B cell (primary cell): ENCODE results near the gene CRYBG2. TPM values are rescaled to one million over a fixed set of nuclear protein-coding genes. Genes with fewer than 3 reads are reported as not detected.

ENCODE experiments used
- ATAC-seq: fragments of 200-7000 bp; cut with Tn5 transposase; one replicate; pipeline ENCODE4 v1.10.0; 2021; ENCODE audit warnings: low read depth, mild to moderate bottlenecking, moderate number of reproducible peaks, moderate library complexity
- CTCF ChIA-PET: fragments of 350-600 bp; sonication (Branson Sonifier 250); formaldehyde crosslinking; loops from one replicate; lab custom pipeline; 2021; ENCODE audit warnings: antibody characterized with exemption, inconsistent platforms; lab: Charles Lee
- POLR2A ChIA-PET: fragments of 350-600 bp; sonication (Branson Sonifier 250); formaldehyde crosslinking; loops from one replicate; lab custom pipeline; 2021; ENCODE audit warnings: antibody characterized with exemption; lab: Charles Lee
- DNase-seq: peaks from one replicate; pipeline ENCODE4 v3.0.0; 2013
- H2AFZ ChIP-seq: 2 replicates; pipeline ENCODE4 v1.6.1; 2012; ENCODE audit warnings: mild to moderate bottlenecking, low read depth, low read length; ENCODE audit not compliant: insufficient read depth, poor library complexity, severe bottlenecking
- H3K27ac ChIP-seq, 2 donors: 1 replicate in 1 of 2; 2 replicates in 1 of 2; pipeline ENCODE4 v1.5.1; 2012 to 2013; ENCODE audit warnings: low read length in 2 of 2, mild to moderate bottlenecking in 2 of 2, moderate library complexity in 1 of 2
- H3K27me3 ChIP-seq, 4 experiments: fragments of 200-600 bp in 1 of 4; sonication (generic) in 1 of 4; replicated peaks in 1 of 4; 1 replicate in 2 of 4; 2 replicates in 2 of 4; pipeline versions ENCODE4 v1.6.1 to v1.7.0; 2013 to 2016; ENCODE audit warnings: low read length in 3 of 4, mild to moderate bottlenecking in 2 of 4, mixed read lengths in 1 of 4, moderate library complexity in 1 of 4; ENCODE audit not compliant: insufficient read depth in 4 of 4, control insufficient read depth in 3 of 4; ENCODE audit errors: control extremely low read depth in 1 of 4
- H3K36me3 ChIP-seq, 2 experiments: replicated peaks in 1 of 2; 1 replicate in 1 of 2; 2 replicates in 1 of 2; pipeline versions ENCODE4 v1.6.1 to v1.7.1; 2013; ENCODE audit warnings: low read length in 1 of 2; ENCODE audit not compliant: insufficient read depth in 2 of 2, control insufficient read depth in 1 of 2; ENCODE audit errors: control extremely low read depth in 1 of 2, extremely low read depth in 1 of 2
- H3K4me1 ChIP-seq, 2 donors: fragments of 200-600 bp in 1 of 2; sonication (generic) in 1 of 2; 1 replicate in 1 of 2; 2 replicates in 1 of 2; pipeline versions ENCODE4 v1.5.1 to v1.6.1; 2013 to 2017; ENCODE audit warnings: low read length in 2 of 2; ENCODE audit not compliant: control insufficient read depth in 2 of 2, insufficient read depth in 2 of 2
- H3K4me2 ChIP-seq: replicated peaks from 2 replicates; pipeline ENCODE3; 2012; ENCODE audit warnings: mild to moderate bottlenecking, low read depth, low read length; ENCODE audit not compliant: poor library complexity, severe bottlenecking
- H3K4me3 ChIP-seq, 5 experiments: fragments of 200-600 bp in 1 of 5; sonication (generic) in 1 of 5; 1 replicate in 3 of 5; 2 replicates in 2 of 5; pipeline versions ENCODE4 v1.5.1 to v1.7.0; 2011 to 2016; ENCODE audit warnings: low read length in 4 of 5, mild to moderate bottlenecking in 4 of 5, low read depth in 2 of 5, control low read depth in 1 of 5, moderate library complexity in 1 of 5; ENCODE audit not compliant: insufficient read depth in 1 of 5; ENCODE audit errors: control extremely low read depth in 1 of 5, extremely low read depth in 1 of 5
- H3K79me2 ChIP-seq: fragments of 200-600 bp; sonication (generic); one replicate; pipeline ENCODE4 v1.6.0; 2016; ENCODE audit warnings: low read length; ENCODE audit not compliant: control insufficient read depth, insufficient read depth
- H3K9ac ChIP-seq: fragments of 200-600 bp; sonication (generic); 2 replicates; pipeline ENCODE4 v1.6.1; 2017; ENCODE audit warnings: mild to moderate bottlenecking, low read length, moderate library complexity
- H3K9me3 ChIP-seq, 3 donors: one replicate each; pipeline versions ENCODE4 v1.6.1 to v1.7.1; 2013; ENCODE audit warnings: low read length in 2 of 3; ENCODE audit not compliant: control insufficient read depth in 2 of 3, insufficient read depth in 1 of 3; ENCODE audit errors: control extremely low read depth in 1 of 3
- H4K20me1 ChIP-seq: 2 replicates; pipeline ENCODE4 v1.6.0; 2012; ENCODE audit warnings: mild to moderate bottlenecking, low read length; ENCODE audit not compliant: insufficient read depth, control insufficient read depth, poor library complexity, severe bottlenecking
- H3K27ac Mint-ChIP-seq: one replicate; pipeline ENCODE4 v1.8.0; 2021; ENCODE audit warnings: mixed read lengths
- H3K27me3 Mint-ChIP-seq: one replicate; pipeline ENCODE4 v1.8.0; 2021; ENCODE audit warnings: mixed read lengths
- H3K4me1 Mint-ChIP-seq: one replicate; pipeline ENCODE4 v1.8.0; 2021; ENCODE audit warnings: mixed read lengths
- H3K4me3 Mint-ChIP-seq: one replicate; pipeline ENCODE4 v1.8.0; 2021; ENCODE audit warnings: mixed read lengths
- H3K9me3 Mint-ChIP-seq: one replicate; pipeline ENCODE4 v1.8.0; 2022; ENCODE audit warnings: mixed read lengths; ENCODE audit not compliant: insufficient read depth
- CTCF ChIP-seq: fragments of 200-600 bp; IDR thresholded peaks from one replicate; pipeline ENCODE4 v1.8.0; 2022; ENCODE audit warnings: antibody characterized with exemption, mild to moderate bottlenecking
- EZH2 ChIP-seq: IDR thresholded peaks from 2 replicates; pipeline ENCODE4 v1.6.1; 2012; ENCODE audit warnings: borderline replicate concordance, low read depth, mild to moderate bottlenecking, moderate library complexity, low read length; ENCODE audit not compliant: insufficient read depth, poor library complexity, severe bottlenecking
- WGBS: methylation state at CpG from one replicate; pipeline ENCODE4 v1.1.5; 2013; ENCODE audit warnings: missing lambda C conversion rate; ENCODE audit not compliant: insufficient coverage; 5-methylcytosine and 5-hydroxymethylcytosine counted together
- intact Hi-C: fragments of 100-400 bp; cut with micrococcal nuclease; formaldehyde crosslinking; loops from one replicate; pipeline ENCODE4 v1.10.0; 2022
- polyA plus RNA-seq: library from polyadenylated mRNA; depleted of rRNA; stranded (reverse); fragments of >200 nt; gene quantifications from 2 replicates; pipeline ENCODE4 v1.2.3, GENCODE V29; 2012
- total RNA-seq, 2 donors: library from RNA; stranded (reverse); fragments of 120-200 nt in 1 of 2; gene quantifications; 1 replicate in 1 of 2; 2 replicates in 1 of 2; pipeline versions ENCODE4 v1.2.3 to v1.2.4, GENCODE V29; 2013 to 2022

The CRYBG2 gene
- total and polyA plus RNA-seq, 2 donors (not counting 1 experiment from before 2014, with no cell fraction given) = 3.3 to 5.3 TPM

DNA sequence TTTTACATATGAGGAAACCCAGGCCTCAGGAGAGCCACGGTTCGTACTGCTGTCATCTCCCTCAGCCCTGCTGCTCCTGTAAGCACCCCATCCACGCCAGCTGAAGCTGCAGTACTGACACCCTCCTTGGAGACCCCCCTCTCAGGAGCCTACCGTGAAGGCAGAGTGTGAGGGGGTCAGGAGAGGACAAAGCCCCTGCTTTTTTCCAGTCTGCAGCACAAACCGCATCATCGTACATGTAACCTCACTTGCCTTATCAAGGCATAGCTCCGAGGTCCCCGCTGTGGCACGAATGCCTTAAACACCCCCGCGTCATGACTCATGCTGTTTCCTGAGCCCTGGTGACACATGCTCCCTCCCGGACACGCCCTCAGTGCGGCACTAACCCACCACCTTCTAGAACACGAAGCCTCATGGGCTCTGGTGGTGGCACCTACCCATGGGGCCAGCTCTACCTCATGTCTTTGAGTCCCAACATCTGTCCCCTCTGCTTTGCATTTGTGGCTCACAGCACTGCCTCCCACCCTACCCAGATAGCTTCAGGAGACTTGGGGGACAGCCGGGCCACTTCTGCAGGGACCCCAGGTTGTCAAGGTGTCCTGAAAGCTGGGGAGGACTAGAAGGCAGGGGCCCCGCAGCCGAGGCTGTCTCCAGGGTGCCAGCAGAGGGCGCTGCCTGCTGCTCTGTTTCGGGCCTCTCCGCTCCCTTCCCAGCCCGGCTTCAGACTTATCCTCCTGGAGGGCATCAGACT, 69.2 kb downstream of the CRYBG2 start:
- H2AFZ ChIP-seq = peak overlapping the region; percentile 41
- H3K4me1 ChIP-seq = peaks cover 79 to 89% of the 10 kb centered on the region in 2 donors
- H3K27ac ChIP-seq = peak overlapping the region; percentile 93 to 96
- peaks cover 36% of the 10 kb centered on the region for H3K79me2 ChIP-seq
- intact Hi-C loops = loop anchor here (1.0 to 10.0 kb wide), 6 partner anchors 8 to 1890 kb away; partner anchors contain the start of genes CEP85, HMGN2, PDIK1L and PTAFR
- peak overlapping the region; percentile 15 for H3K9ac ChIP-seq
- peak overlapping the region; percentile 65 for H3K4me2 ChIP-seq
- no peaks in the 10 kb centered on the region for H3K9me3 ChIP-seq
- Mint-ChIP-seq H3K4me3 (peak overlapping the region; percentile 87), H3K27me3 (no peaks in the 10 kb centered on the region), H3K27ac (peak overlapping the region; percentile 97), H3K4me1 (peaks cover 88% of the 10 kb centered on the region), H3K9me3 (no peaks in the 10 kb centered on the region)
- H4K20me1 ChIP-seq = peaks cover 22% of the 10 kb centered on the region
- TF ChIP-seq EZH2 (no peak), CTCF (peak; percentile 77)
- ChIA-PET CTCF (interaction anchor here (0.6 to 26.4 kb wide), 17 partner anchors 7 to 334 kb away, joined by 3 to 1400 read pairs (median 5); partner anchors contain the start of genes CD52, CEP85, DHDDS and SH3BGRL3), POLR2A (interaction anchor here (0.5 to 21.9 kb wide), 13 partner anchors 9 to 425 kb away, joined by 3 to 1239 read pairs (median 5); partner anchors contain the start of genes CD52, CEP85, DHDDS and UBXN11)
- DNase-seq (peak; percentile 87), ATAC-seq (peak; percentile 47)
- peaks cover 2 to 19% of the 10 kb centered on the region in 2 experiments for H3K36me3 ChIP-seq
- no peaks in the 10 kb centered on the region for H3K27me3 ChIP-seq
- peak overlapping the region in 2 of 5 experiments; percentile 5 to 19 for H3K4me3 ChIP-seq
- 12% methylated on average over 19 of the region's 22 CpGs for whole genome bisulfite sequencing
